HCT116 (cell line): ENCODE measurements around the gene STYXL2. TPM values are rescaled to one million over a fixed set of nuclear protein-coding genes. Genes with fewer than 3 reads are reported as not detected.

ENCODE experiments used
- ATAC-seq: fragments of 200-7000 bp; cut with Tn5 transposase; 2 replicates; pipeline ENCODE4 v1.9.1; 2020; ENCODE audit warnings: mild to moderate bottlenecking, moderate library complexity
- BruUV-seq: library from RNA; stranded (reverse); fragments of 400-500 nt; replicated peaks from 2 replicates; lab custom pipeline; 2021; lab: Mats Ljungman, UMichigan
- CTCF ChIA-PET: fragments of 300-600 bp; sonication (Branson Sonifier 250); formaldehyde crosslinking; loops from one replicate; lab custom pipeline; 2021; ENCODE audit warnings: antibody characterized with exemption; lab: Charles Lee
- POLR2A ChIA-PET: fragments of 300-600, 350-600 bp; sonication (Branson Sonifier 250); formaldehyde crosslinking; loops from one replicate; lab custom pipeline; 2021; ENCODE audit warnings: antibody characterized with exemption; lab: Charles Lee
- RAD21 ChIA-PET, 2 experiments: fragments of 300-600 bp; sonication (Branson Sonifier 250); formaldehyde crosslinking; loops; one replicate each; lab custom pipeline; 2023; ENCODE audit warnings: low total read pairs in 2 of 2; ENCODE audit not compliant: uncharacterized antibody in 2 of 2, unreplicated experiment in 2 of 2, low non-redundant PET in 1 of 2; lab: Charles Lee
- DNase-seq: peaks from one replicate; pipeline ENCODE4 v3.0.0-alpha.2; 2010; ENCODE audit warnings: low read depth, low spot score
- H2AFZ ChIP-seq: fragments of 200-600 bp; shearing (Covaris generic), sonication (generic); 2 replicates; pipeline ENCODE4 v1.6.1; 2017; ENCODE audit warnings: low read depth, mixed run types, mixed read lengths, antibody characterized with exemption, low read length; ENCODE audit not compliant: poor library complexity, severe bottlenecking
- H3K27ac ChIP-seq: 2 replicates; pipeline ENCODE4 v1.5.1; 2012; ENCODE audit warnings: low read depth, low read length
- H3K27me3 ChIP-seq: fragments of 200-600 bp; sonication (generic); 2 replicates; pipeline ENCODE4 v1.6.1; 2016; ENCODE audit warnings: mixed run types, low read length, mixed read lengths; ENCODE audit not compliant: insufficient read depth
- H3K36me3 ChIP-seq, 2 experiments: fragments of 200-500 bp in 1 of 2; fragments of 200-600 bp in 1 of 2; sonication (Bioruptor generic) in 1 of 2; sonication (generic) in 1 of 2; 2 replicates each; pipeline versions ENCODE4 v1.5.1 to v1.6.1; 2014 to 2016; ENCODE audit warnings: low read length in 2 of 2, inconsistent platforms in 1 of 2, mixed read lengths in 1 of 2, mixed run types in 1 of 2; ENCODE audit not compliant: insufficient read depth in 2 of 2, control insufficient read depth in 1 of 2
- H3K4me1 ChIP-seq, 2 experiments: fragments of 200-600 bp in 1 of 2; sonication (generic) in 1 of 2; 2 replicates each; pipeline versions ENCODE4 v1.5.1 to v1.6.1; 2012 to 2017; ENCODE audit warnings: low read length in 2 of 2, inconsistent platforms in 1 of 2, mild to moderate bottlenecking in 1 of 2, mixed read lengths in 1 of 2, mixed run types in 1 of 2, moderate library complexity in 1 of 2; ENCODE audit not compliant: insufficient read depth in 2 of 2, control insufficient read depth in 1 of 2
- H3K4me2 ChIP-seq: fragments of 200-600 bp; sonication (generic); 2 replicates; pipeline ENCODE4 v1.6.1; 2017; ENCODE audit warnings: mixed run types, low read length, mixed read lengths
- H3K4me3 ChIP-seq, 2 experiments: fragments of 200-600 bp in 1 of 2; sonication (generic) in 1 of 2; replicated peaks in 1 of 2; 2 replicates each; pipeline ENCODE4 v1.5.1; 2011 to 2016; ENCODE audit warnings: low read length in 2 of 2, control low read depth in 1 of 2, low read depth in 1 of 2, mild to moderate bottlenecking in 1 of 2, mixed read lengths in 1 of 2, mixed run types in 1 of 2
- H3K79me2 ChIP-seq: fragments of 200-600 bp; sonication (generic); 2 replicates; pipeline ENCODE4 v1.6.1; 2017; ENCODE audit warnings: mild to moderate bottlenecking, mixed run types, low read length, moderate library complexity, mixed read lengths; ENCODE audit not compliant: insufficient read depth
- H3K9ac ChIP-seq: fragments of 200-600 bp; sonication (generic); 2 replicates; pipeline ENCODE4 v1.6.1; 2016; ENCODE audit warnings: low read length, mixed read lengths
- H3K9me2 ChIP-seq: fragments of 200-600 bp; sonication (generic), shearing (Covaris generic); 2 replicates; pipeline ENCODE4 v1.6.1; 2017; ENCODE audit warnings: mixed run types, mild to moderate bottlenecking, moderate library complexity; ENCODE audit not compliant: insufficient read depth
- H3K9me3 ChIP-seq, 2 experiments: fragments of 200-500 bp in 1 of 2; fragments of 200-600 bp in 1 of 2; sonication (Bioruptor generic) in 1 of 2; sonication (generic) in 1 of 2; 2 replicates each; pipeline ENCODE4 v1.6.1; 2014 to 2017; ENCODE audit warnings: low read length in 2 of 2, mixed read lengths in 2 of 2, inconsistent platforms in 1 of 2, low read depth in 1 of 2, mild to moderate bottlenecking in 1 of 2, mixed run types in 1 of 2, moderate library complexity in 1 of 2; ENCODE audit not compliant: control insufficient read depth in 1 of 2, insufficient read depth in 1 of 2
- H4K20me1 ChIP-seq: fragments of 200-600 bp; sonication (generic), shearing (Covaris generic); 2 replicates; pipeline ENCODE4 v1.6.1; 2017; ENCODE audit warnings: mixed run types, mild to moderate bottlenecking, moderate library complexity; ENCODE audit not compliant: insufficient read depth
- EGR1 ChIP-seq: IDR thresholded peaks from 2 replicates; pipeline ENCODE4 v1.6.1; 2012; ENCODE audit warnings: low read depth
- ELF1 ChIP-seq: IDR thresholded peaks from 2 replicates; pipeline ENCODE4 v1.6.1; 2012; ENCODE audit warnings: low read depth, borderline replicate concordance
- EZH2phosphoT487 ChIP-seq: fragments of 200-600 bp; IDR thresholded peaks from 2 replicates; pipeline ENCODE4 v1.6.1; 2018; ENCODE audit warnings: antibody characterized with exemption, borderline replicate concordance
- MAX ChIP-seq: IDR thresholded peaks from 2 replicates; pipeline ENCODE4 v1.6.1; 2012
- POLR2AphosphoS5 ChIP-seq: IDR thresholded peaks from 2 replicates; pipeline ENCODE4 v1.6.1; 2011; ENCODE audit warnings: mild to moderate bottlenecking, low read depth, low read length, moderate library complexity
- ZBTB33 ChIP-seq: IDR thresholded peaks from 2 replicates; pipeline ENCODE4 v1.6.1; 2011; ENCODE audit warnings: mild to moderate bottlenecking, low read length, moderate library complexity; ENCODE audit not compliant: insufficient replicate concordance; ENCODE audit errors: extremely low read depth
- intact Hi-C: fragments of 100-400 bp; cut with micrococcal nuclease; formaldehyde crosslinking; loops from 2 replicates; pipeline ENCODE4 v1.10.0; 2022
- total RNA-seq: library from RNA; stranded (reverse); gene quantifications from one replicate; pipeline ENCODE4 v1.2.1, GENCODE V29; 2021; ENCODE audit not compliant: unreplicated experiment

STYXL2 gene
- total RNA-seq, 1 experiment from 2014 or later = not detected

GRCh38 chr1:167121375-167122120 lies 27.7 kb downstream of the STYXL2 start:
- CTCF ChIA-PET = no interaction called here
- ATAC-seq = peak; percentile 74
- POLR2A ChIA-PET = no interaction called here
- BruUV-seq = no TSS peak
- RAD21 ChIA-PET = no interaction called here
- Histone ChIP-seq H3K27me3 (no peaks in the 10 kb centered on the region), H4K20me1 (no peaks in the 10 kb centered on the region), H3K4me3 (peak overlapping the region; percentile 51 to 59), H3K9ac (peak overlapping the region; percentile 59), H3K27ac (peak overlapping the region; percentile 66), H3K79me2 (no peaks in the 10 kb centered on the region), H3K4me2 (peak overlapping the region; percentile 76), H3K9me3 (no peaks in the 10 kb centered on the region), H2AFZ (peak overlapping the region; percentile 90), H3K36me3 (no peaks in the 10 kb centered on the region), H3K4me1 (peaks cover 3 to 19% of the 10 kb centered on the region in 2 experiments; a peak in 3 of 4 replicates), H3K9me2 (no peaks in the 10 kb centered on the region)
- intact Hi-C loops = no loop called here
- peak; percentile 18 for DNase-seq
- TF ChIP-seq ZBTB33 (no peak), EGR1 (0 out of 2 replicates have a peak, but pooled peaks have one; percentile 57), POLR2AphosphoS5 (peak; percentile 70), EZH2phosphoT487 (no peak), ELF1 (no peak), MAX (peak; percentile 30; the same call in 1 of the 2 replicates)
